HG03060 (cell line): Measurements from ENCODE around the gene PDPK1.
"Not testable (repeated sequence)": the region's sequence is repeated elsewhere in the genome, so short reads cannot be mapped to it uniquely, and the experiment has no call there.

Source experiments
- ATAC-seq: cut with Tn5 transposase; IDR thresholded peaks from one replicate; pipeline ENCODE4 v1.9.1; 2021; ENCODE audit warnings: low read depth, moderate number of reproducible peaks; ENCODE audit not compliant: unreplicated experiment

PDPK1 gene

DNA sequence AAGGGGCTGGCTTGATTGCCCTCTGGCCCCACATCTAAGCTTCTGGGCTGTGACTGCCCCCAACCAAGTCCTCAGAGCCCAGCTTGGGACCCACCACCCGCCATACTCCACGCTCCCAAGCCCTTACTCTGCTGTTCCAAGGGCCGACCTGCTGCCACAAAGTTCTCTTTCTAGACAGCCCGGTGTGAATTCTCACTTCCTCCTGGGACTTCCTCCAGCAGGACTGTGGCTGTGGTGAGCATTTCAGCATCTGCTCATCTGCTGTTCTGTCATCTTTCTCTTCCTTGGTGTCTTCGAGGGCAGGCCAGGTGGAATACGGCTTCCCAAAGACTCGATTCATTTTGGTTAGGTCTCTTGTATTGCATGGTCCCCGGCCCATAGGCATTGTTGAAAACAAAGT lies 69.0 kb downstream of the PDPK1 start:
- not testable (repeated sequence) for ATAC-seq

DNA sequence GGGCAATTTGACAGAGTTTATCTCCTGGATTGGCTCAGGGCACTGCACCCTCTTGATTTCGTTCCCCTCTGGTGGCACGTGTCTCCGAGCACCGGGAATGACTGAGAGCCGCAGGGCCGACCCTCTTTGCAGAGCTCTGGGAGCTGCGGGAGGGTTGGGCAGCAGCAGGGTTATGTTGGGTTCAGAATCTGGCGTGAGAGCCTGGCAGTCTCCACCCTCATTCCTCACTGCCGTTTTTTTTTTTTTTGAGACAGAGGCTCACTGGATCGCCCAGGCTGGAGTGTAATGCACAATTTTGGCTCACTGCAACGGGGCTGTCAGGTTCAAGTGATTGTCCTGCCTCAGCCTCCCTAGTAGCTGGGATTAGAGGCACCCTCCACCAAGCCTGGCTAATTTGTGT lies 71.5 kb downstream of the PDPK1 start:
- not testable (repeated sequence) for ATAC-seq

DNA sequence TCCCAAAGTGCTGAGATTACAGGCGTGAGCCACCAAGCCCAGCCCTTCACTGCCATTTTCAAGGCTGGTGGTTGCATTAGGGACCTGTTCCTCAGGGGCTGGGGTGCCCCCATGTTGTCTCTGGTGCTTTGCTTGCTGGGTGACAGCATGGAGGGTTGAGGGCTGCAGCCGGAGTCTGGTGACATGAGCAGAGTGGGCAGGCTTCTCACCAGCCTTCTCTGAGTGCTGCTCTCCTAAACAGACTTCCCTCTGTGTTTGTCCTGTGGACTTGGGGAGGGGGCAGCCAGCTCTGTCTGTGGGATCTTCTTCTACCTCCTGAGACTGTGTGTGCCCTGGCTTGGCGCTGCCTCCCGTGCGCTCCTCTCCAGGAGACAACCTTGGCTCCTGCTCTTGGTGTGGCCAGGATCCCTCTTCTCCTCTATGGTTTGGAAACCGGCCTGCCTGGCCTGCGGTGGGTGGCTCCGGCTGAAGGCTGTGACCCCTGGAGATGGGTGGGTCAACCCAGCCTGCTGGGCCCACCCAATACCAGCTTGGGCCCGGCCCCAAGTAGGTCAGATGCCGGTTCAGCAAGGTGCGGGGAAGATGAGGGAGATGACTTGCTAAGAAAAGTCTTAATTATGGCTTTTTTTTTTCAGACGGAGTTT lies 72.1 kb downstream of the PDPK1 start:
- ATAC-seq: no peak

DNA sequence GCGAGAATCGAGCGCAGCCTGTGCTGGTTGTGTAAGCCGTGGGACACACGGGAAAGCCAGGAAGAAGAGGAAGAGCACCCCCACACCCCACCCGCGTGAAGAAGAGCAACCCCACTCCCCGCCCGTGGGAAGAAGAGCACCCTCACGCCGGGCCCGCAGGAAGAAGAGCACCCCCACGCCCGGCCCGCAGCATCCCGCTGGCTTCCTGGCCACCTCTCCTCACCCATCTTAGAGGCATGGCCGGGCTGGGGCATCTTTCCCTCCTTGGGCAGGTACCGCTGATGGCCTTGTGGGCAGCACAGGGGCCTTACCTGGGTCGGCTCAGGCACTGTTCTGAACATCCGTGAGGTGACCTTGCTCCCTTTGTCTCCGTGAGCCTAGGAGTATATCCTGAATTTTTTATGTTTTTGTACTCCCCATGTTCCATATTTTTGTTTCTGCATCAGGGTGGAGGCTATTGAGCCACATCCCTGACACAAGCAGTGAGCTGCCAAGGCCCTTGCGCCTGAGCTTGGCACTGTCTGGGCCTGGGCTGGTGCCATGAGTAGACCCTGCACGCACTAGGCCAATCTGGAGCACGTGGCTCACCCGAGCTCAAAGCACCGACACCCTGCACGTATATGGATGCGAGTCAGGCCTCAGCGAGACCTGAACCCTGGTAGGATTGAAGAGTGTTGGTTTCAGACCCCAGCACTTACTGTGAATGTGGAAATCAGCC lies 73.1 kb downstream of the PDPK1 start:
- ATAC-seq: no peak

DNA sequence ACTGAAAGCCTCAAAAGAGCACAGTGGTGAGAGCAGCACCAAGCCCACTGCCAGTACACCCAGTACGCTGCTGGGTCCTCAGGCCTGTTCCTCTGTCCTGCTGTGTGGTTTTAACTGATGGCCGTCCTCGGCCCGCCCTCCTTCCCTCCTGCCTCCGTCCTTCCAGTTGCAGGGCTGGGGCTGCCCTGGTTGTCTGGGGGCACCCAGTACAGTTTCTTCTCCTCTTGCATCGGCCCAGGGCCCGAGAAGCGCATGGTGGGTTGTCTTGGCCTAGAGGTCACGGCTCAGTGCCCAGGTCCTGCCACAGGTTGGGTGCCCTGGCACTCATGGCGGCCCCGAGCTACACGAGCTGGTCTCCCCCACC lies 73.7 kb downstream of the PDPK1 start:
- no peak for ATAC-seq

DNA sequence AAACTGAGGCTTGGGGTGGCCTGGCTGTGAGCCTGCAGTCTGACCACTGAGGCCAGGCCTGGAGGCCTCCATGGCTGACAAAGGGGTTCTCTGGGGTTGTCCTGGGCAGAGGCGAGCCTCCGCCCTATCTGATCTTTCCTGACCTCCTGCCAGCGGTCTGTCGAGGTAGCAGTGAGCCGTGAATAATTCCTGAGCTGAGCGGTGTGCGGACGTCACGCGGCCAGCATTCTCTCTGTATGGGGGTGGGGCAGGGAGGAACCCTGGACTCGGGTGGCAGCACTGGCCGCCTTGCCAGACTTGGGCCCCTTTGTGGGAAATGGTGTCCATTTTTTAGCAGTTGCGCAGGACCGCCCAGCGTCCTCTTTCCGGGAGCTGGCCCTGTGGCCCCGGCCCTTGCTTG lies 74.1 kb downstream of the PDPK1 start:
- not testable (repeated sequence) for ATAC-seq

DNA sequence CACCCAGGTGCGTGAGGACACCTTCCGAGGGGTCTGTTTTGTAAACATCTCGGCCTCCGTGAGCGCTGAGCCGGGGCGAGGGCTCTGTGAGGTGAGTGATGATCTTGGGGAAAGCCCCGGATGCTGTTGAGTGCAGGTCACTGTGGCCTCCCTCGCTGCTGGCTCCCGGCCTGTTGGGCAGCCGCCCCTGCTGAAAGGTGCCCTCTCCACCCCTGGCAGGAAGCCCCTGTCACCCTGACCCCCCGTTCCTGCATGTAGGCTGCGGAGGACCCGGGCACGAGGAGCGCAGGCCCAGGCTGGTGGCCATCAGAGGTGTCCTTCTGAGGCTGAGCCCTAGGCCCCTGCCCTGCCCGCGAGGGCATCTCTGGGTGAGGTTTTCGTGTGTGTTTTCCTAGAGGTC lies 75.4 kb downstream of the PDPK1 start:
- ATAC-seq: not testable (repeated sequence)

DNA sequence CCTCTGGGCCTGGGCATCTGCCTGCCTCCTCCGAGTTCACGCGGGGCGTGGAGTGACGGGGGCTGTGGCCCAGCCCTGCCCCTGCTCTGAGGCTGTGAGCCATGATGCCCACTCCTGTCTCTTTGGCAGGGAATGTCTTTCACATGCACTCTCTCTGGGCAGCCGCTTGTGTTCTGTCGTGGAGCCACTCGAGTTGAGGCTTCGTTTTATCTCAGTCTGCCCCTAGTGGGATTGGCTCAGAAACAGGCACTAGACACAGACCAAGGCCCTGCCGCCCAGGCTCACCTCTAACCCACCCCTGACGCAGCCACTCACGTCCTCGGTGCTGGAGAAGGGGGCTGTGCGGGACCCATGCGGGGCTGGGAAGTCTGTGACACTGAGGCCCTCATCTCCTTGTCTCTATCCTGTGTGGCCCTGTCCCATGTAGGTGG lies 77.0 kb downstream of the PDPK1 start:
- ATAC-seq: no peak

DNA sequence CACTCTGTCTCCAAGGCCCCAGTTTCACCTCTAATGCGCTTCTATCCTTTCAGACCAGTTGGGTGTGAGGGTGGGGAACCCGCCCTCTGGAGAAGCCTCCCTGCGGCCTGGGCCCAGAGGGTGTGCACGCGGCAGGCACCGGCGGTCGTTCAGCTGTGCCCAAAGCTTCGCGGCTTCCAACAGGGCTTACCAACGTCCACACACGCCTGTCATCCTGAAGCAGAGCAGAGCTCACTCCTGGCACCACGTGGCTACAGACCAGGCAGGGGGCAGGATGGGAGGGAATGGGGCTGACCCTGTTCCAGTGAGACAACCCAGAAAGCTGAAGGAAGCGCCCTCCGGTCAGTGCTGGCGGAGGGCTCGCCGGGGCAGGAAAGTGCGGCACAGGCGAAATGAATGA lies 81.1 kb downstream of the PDPK1 start:
- not testable (repeated sequence) for ATAC-seq

DNA sequence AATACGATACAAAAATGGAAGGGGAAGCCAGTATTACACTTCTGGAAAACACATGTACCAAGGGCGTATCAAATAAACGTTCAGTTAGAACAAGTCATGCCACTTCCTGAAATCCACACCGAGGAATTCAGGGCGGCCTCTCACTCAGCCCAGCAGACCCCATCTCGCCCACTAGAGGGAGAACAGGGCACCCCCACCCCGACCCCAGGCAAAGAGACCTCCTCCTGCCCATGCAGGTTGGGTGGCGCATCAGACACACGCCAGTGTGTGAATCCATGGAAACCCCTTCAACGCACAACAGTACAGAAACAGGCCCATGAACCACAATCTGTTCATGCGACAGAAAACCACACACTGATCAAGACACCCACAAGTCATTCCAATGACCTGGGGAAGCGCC lies 81.8 kb downstream of the PDPK1 start:
- ATAC-seq: not testable (repeated sequence)

DNA sequence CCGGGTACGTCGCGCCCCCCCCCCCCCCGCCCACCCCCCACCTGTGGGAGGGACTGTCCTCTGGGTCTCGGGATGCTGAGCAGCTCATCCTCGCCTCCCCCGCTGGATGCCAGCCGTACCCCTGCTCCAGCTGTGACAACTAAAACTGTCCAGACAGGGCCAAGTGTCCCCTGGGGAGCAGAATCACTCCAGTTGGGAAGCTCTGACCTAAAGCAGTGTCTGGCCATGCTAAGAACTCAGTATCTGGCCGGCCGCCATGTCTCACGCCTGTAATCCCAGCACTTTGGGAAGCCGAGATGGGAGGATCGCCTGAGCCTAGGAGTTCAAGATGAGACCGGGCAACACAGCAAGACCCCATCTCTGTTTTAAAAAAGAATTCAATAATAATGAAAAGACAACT lies 83.0 kb downstream of the PDPK1 start:
- ATAC-seq: not testable (repeated sequence)

DNA sequence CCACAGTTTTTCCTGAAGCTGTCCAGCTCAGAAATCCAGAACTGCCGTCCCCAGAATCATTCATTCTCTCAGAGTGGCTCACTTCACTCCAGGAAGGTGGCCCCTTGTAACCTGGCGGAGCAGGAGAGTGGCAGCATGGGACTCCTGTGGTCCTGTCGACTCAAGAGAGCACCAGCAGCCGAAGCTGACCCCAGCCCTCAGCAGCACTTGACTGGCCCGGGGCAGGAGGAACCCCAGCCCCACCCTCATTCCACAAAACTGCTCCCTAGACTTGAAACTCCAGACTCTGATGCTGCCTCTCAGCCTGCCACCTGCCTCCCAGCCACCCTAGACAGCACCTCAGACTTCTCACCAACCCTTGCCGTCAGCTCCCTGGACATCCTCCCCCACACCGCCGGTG lies 83.6 kb downstream of the PDPK1 start:
- ATAC-seq: not testable (repeated sequence)

DNA sequence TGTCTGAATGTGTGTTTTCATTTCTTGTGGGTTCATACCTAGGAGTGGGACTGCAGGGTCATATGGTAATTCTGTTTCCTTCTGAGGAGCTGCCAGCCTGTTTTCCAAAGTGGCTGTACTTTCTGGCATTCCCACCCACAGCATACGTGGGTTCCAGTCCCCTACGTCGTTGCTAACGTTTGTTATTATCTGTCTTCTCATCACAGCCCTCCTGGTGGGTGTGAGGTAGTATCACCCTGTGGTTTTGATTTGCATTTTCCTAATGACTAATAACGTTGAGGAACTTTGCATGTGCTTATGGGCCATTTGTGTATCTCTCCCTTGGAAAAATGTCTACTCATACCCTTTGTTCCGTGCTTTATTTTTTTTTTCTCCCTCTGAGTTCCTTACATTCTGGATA lies 89.3 kb downstream of the PDPK1 start:
- not testable (repeated sequence) for ATAC-seq

DNA sequence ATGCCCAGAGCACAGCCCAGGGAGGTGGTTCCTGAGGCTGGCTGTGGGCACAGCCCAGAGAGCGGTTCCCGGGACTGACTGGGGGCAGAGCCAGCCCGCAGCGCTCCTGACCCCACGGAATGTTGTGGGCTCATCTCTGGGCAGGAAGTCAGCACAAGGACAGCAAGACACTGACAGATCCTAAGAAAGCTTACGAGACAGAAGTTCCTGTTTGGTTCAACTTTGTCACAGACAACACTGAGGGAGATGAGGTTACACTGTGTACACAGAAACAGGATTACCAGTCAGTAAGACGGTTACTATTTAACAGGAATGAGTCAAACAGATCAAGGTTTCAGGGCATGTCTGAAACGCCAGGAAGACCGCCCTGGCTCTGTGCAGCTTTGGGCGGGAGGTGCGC lies 93.4 kb downstream of the PDPK1 start:
- not testable (repeated sequence) for ATAC-seq

DNA sequence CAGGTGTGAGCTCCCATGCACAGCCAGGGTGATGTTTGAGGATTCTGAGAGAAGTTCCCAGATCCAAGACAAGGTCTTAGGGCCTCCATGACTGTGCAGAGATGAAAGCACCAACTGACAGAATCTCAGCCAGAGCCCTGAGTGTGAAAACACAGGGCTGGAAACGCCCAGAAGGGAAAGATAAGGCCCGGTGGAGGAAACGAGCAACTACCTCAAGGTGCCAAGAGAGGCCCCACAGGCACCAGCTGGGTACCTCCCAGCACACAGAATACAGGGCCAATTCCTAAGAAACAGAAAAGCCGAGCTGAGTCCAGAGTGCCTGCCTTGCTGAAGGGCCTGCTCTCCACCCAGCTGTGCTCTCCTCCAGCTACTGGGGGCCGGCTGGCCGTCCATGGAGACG lies 94.5 kb downstream of the PDPK1 start:
- ATAC-seq: not testable (repeated sequence)

DNA sequence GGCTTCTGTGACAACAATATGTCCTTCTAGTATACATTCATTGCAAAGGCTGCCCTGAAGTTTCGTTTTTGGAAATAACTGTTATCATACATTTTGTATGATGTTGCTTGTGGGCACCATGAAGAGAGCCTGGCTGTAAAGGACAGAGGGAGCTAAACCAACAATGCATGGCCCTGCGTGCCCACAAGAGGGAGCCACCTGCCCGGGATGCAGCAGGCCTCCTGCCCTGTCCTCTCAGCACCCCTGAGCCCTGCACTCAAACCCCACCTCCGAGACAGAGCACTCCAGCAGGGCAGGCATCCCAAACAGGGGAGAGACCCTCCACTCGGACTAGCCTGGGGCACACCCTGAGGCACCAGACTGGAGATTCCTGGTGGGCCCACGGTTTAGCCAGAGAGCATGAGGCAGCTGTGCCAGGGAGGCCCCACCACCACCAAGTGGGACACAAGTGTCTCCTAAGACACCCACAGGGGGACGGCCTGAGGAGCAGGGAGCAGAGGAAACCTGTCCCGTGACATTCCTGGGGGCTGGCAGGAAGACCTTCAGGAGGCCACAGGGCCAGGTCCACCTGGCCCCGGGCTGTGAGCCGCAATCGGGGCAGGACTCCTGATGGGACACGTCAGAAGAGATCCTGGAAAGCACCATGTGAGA lies 101.4 kb downstream of the PDPK1 start:
- ATAC-seq: not testable (repeated sequence)

DNA sequence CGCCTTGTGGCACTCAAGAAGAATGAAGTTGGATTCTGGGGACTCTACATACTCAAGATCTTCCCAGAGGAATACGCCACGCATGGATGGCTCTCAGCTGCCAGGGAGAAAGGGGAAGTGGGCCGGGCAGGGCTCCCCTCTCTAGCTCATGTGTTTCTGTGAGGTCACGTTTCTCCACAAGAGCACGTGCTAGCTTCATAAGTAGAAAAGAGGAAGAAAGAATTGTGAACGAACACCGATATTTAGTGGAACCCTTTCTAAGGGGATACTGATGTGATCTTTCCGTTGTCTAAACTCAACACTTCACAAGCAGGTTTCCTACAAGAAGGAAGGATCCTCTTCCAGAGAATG lies 101.9 kb downstream of the PDPK1 start:
- not testable (repeated sequence) for ATAC-seq

DNA sequence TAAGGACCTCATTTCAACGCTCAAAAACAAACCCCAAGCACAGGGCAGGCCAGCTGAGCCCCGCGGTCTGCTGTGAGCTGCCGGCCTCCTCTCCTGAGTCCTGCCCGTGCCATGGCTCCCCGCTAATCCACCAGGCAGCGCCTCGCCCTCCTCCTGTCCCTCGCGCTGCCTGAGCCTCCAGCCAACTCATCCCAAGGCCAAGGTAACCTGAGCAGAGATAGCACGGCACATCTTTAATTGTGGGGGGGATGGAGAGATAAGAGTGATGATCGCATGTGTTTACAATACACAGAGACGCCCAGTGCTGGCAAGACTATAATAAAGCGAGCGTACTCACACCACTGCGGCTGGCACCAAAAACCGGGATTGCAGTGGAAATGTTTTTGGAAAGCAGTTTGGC lies 104.7 kb downstream of the PDPK1 start:
- not testable (repeated sequence) for ATAC-seq

DNA sequence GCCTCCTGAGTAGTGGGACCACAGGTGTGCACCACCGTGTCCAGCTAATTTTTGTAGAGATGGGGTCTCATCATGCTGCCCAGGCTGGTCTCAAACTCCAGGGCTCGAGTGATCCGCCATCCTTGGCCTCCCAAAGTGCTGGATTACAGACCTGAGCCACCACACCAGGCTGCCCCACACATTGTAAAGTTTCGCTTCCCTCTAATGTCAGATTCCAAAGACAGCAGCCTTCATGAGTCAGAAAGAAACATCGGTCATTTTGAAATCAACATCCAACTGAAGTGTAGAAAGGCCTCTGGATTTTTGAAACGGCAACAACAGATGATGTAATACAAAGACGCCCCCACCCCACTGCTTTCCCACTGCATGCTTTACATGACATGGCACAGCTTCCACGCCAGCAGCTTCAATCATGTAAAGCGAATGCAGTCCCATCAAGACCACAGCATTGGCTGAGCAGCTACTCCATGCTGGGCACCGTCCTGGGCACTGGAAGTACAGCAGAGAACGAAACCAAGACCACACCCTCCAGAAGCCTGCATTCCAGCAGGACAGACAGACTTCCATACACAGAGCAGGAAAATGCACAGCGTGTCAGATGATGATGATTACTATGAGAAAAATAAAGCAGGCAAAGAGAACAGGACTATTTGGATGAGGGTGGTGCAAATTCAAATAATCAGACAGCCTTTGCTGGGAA lies 107.1 kb downstream of the PDPK1 start:
- ATAC-seq: not testable (repeated sequence)

DNA sequence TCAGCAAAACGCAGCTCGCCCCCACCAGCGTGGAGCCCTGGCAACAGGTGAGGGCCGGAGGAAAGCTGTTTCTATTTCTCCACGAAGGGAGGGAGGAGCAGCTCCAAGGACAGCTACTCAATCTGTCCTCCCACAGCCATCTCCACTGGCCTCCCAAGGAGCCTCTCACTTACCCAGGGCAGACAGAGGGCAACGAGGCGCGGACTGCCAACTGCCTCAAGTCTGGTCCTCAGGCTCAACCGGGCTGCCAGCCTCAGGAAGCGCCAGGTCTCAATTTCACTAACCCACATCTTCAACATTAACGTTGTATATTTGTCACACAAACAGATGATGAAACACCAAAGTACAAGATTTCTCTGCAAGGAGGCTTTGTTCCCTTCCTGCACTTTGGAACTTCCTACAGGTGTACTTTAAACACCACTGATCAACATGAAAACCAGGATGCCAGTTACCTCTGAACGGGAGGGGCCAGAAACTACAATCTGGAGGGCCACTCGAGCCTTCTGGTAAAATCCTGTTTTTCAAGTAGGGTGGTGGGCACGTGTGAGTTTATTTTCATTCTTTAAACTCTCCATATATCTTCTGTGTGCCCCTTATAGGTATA lies 113.5 kb downstream of the PDPK1 start:
- not testable (repeated sequence) for ATAC-seq
